Omental fat pad (tissue), 4 donors: ENCODE results near the gene MORN5. TPM values are rescaled to one million over a fixed set of nuclear protein-coding genes. Genes with fewer than 3 reads are reported as not detected.

Experiments
- ATAC-seq: fragments of 150-250 bp; one replicate; pipeline ENCODE4 v1.9.1; 2016; ENCODE audit warnings: mild to moderate bottlenecking, moderate library complexity; ENCODE audit not compliant: low FRiP score
- DNase-seq: peaks from one replicate; pipeline ENCODE4 v3.0.0-alpha.2; 2019; ENCODE audit warnings: low spot score
- total RNA-seq, 4 donors: library from RNA; depleted of rRNA; stranded (reverse); fragments of >200 nt; gene quantifications; one replicate each; pipeline ENCODE4 v1.1.0, GENCODE V29; 2016
- TF ChIP-seq, protein P1 (sequence below), 3 donors: fragments of 450-650 bp; IDR thresholded peaks; one replicate each; pipeline ENCODE4 v1.5.1; 2016 to 2017; ENCODE audit warnings: antibody characterized with exemption in 3 of 3, mild to moderate bottlenecking in 3 of 3, moderate library complexity in 2 of 3

The MORN5 gene
- total RNA-seq, 4 donors from 2014 or later = not detected

GRCh38 chr9:122213589-122214413, 54.1 kb downstream of the MORN5 start:
- TF ChIP-seq, protein P1, sequence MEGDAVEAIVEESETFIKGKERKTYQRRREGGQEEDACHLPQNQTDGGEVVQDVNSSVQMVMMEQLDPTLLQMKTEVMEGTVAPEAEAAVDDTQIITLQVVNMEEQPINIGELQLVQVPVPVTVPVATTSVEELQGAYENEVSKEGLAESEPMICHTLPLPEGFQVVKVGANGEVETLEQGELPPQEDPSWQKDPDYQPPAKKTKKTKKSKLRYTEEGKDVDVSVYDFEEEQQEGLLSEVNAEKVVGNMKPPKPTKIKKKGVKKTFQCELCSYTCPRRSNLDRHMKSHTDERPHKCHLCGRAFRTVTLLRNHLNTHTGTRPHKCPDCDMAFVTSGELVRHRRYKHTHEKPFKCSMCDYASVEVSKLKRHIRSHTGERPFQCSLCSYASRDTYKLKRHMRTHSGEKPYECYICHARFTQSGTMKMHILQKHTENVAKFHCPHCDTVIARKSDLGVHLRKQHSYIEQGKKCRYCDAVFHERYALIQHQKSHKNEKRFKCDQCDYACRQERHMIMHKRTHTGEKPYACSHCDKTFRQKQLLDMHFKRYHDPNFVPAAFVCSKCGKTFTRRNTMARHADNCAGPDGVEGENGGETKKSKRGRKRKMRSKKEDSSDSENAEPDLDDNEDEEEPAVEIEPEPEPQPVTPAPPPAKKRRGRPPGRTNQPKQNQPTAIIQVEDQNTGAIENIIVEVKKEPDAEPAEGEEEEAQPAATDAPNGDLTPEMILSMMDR (IDR thresholded peaks at IDR 0.05) = no peak
- DNase-seq (no peak), ATAC-seq (no peak)

DNA sequence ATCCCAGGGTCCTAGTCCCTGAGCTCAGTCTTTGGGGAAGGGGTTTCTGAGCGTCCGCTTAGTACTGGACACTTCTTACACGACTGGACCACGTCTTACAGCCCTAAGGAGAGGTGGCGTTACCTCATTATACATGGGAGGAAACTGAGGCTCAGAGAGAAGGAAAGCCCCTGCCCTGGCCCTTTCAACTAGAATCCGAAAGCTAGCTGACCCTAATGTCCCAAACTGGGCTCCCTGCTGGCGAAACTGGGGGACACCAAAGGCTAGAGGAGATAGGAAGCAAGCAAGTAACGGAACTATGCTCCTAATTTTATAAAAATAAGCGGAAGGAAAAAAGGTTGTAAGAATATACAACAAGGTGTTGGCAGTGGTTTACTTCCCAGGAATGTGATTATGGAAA, 54.8 kb downstream of the MORN5 start:
- ATAC-seq (no peak), DNase-seq (no peak)
- TF ChIP-seq, protein P1 (IDR thresholded peaks at IDR 0.05) = no peak

DNA sequence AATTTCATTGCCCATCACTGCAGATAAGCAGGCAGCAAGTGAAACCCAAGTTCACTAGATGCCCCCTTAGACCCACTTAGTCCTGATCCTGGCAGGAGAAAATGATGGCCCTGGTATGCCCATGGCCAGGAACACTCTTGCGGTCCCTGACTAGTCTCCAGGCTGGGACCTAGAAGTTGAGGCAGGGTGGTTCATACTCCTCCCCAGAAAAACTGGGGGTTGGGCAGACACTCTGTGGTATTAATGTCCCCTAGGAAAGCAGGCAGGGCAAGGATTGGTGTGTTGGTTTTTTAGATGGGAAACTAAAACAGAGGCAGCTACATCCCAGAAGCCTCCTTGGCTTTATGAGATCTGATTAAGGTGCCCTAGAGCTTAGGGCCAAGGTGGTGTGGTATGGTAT, 56.0 kb downstream of the MORN5 start:
- DNase-seq = no peak

DNA sequence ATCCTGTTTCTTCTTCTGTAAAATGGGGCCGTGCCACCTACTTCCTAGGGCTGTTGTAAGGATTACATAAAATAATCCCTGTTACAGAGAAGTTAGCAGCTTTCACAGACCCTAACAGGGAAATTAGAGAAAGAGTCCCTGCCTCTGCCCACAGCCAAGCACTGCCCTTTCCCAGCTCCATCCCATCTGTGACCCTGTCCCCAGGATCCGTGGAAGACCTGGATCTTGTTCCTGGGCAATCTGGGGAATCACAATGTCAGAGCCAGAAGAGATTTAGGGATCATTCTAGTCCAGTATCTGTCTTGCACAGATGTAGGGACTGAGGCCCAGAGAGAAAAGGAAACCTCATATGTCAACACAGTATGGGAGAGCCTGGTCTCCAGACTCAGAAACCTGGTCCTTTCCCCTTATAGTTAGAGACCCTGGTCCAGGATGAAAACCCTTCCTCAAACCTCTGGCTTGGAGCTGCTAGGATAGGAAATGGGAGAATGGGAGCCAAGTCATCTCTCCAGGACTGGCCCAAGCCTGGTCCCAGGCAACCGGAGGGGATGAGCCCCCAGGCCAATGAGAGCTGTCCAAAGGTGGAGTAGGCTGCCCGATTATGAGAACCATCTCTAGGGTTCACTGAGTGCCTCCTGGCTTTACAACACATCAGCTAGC, 56.6 kb downstream of the MORN5 start:
- no peak for ATAC-seq
- TF ChIP-seq, protein P1 (IDR thresholded peaks at IDR 0.05) = no peak
- no peak for DNase-seq

More for the DNA sequence above, 56.0 kb downstream of the MORN5 start:
- no peak for ATAC-seq
- TF ChIP-seq, protein P1 (IDR thresholded peaks at IDR 0.05) = no peak

DNA sequence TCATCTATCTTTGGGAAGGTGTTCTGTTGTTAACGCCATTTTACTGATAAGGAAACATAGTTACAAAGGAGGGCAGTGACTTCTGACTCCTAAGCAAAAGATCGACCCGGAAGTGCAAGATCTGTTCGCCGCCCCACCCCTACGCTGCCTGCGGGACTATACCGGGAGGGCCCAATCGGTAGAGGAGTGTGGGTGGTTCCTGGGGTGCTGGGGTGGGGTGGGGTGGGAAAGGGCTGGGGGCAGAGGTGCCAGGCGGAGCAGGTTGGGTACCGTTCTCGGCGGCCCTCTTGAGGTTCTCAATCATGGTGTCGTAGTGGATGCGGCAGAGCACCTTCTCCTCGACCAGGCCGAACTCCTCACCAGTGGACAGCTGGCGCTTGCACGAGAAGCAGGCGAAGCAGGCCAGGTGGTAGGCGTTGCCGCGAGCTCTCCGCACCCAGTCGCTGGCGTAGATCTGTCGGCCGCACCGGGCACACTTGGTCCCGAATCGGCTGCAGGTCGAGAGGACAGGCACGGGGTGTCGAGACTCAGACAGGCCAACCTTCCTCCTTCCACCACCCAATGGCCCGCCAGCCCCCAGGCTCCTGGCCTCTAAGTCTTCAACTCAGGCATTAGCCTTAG, 57.2 kb downstream of the MORN5 start:
- TF ChIP-seq, protein P1 (IDR thresholded peaks at IDR 0.05) = no peak
- ATAC-seq (no peak), DNase-seq (no peak)

DNA sequence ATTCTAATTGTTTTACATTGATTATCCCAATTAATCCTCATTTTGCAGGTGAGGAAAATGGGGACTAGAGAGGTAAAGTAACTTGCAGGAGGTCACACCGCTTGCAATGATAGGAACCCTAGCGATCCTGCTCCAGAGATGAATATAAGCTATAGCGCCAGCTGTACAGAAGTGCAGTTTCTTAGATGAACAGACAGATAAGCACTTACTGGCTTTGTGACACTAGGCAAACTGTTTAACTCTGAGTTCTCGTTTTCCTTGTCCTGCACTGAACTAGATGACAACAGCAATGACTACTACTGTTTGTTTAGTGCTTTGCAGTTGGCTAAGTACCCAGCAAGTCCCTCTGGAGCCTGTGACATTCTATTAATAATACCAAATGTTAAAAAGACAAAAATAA, 57.9 kb downstream of the MORN5 start:
- ATAC-seq (no peak), DNase-seq (no peak)
- TF ChIP-seq, protein P1 (IDR thresholded peaks at IDR 0.05) = no peak
